SHP77 treated with DMSO at 0.1 percent for 48 hours (cell line): ENCODE measurements around the gene ATP10D.
"Not testable (repeated sequence)": the region's sequence is repeated elsewhere in the genome, so short reads cannot be mapped to it uniquely, and the experiment has no call there.

Experiments
- DNase-seq: peaks from one replicate; lab custom pipeline; 2025; lab: John Stamatoyannopoulos, UW

The ATP10D gene

DNA sequence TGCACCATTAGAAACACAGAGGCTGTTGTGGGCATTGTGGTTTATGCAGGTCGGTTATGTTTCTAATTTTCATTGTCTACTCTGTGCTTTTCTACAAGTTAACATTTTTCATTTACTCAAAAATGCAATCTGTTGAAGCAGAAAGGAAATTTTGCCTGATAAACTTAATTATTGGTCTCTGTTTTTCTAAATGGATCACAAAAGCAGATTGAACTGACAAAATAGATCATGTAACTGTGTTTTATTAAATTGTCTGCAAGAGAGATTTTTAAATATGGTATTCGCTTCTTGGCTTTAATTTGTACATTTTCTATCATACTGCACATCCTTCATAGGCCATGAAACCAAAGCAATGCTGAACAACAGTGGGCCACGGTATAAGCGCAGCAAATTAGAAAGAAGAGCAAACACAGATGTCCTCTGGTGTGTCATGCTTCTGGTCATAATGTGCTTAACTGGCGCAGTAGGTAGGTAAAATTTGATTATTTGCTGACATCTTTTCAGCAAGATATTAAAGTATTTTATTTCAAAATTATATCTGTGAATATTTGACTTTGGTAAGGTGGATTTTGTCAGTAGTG, 50.6 kb downstream of the ATP10D start:
- no peak for DNase-seq

DNA sequence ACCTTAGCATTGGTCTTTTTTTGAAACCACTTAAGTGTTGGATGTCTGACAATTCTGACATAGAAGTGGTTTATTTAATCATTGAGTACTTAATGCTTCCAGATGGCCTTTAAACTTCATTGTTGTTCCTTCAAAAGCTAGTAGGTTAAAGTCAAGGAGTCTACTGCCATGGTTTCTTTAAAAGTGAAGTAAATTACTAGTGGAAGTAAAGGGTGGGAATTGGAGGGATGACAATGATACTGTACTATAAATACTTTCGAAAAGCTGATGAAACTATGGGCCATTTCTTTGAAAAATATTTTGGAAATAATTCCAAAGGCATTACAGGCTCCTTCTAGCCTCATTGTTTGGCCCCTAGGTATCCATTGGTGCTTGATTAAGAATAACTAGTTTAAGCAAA, 51.9 kb downstream of the ATP10D start:
- no peak for DNase-seq

DNA sequence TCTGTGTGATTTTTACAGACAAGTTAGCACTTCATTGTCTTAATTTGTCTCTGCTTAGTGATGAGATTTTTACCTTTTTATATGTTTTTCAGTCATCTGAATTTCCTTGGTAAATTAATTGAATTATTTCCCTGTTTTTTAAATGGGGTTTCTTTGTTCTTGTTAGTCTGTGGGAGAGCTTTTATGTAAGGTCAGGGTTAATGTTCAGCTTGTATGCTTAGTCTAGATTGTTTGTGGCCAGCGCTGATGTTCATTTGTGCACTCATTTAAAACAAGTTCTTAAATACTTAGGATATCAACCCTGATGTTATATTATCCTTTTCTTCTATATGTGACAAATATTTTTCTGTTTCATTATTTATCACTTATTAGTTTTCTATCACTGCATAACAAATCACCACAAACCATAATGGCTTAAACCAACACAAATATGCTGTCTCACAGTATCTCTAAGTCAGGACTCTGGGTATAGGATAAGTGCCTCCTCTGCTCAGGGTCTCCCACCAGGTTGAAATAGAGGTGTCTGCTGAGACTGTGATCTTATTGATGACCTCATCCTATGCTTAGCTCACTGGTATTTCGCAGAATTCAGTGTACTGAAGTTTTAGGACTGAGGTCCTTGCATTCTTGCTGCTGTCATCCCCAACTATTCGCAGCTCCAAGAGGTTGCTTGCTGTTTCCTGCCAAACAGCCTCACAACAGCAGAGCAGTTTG, 53.2 kb downstream of the ATP10D start:
- DNase-seq, result no peak

DNA sequence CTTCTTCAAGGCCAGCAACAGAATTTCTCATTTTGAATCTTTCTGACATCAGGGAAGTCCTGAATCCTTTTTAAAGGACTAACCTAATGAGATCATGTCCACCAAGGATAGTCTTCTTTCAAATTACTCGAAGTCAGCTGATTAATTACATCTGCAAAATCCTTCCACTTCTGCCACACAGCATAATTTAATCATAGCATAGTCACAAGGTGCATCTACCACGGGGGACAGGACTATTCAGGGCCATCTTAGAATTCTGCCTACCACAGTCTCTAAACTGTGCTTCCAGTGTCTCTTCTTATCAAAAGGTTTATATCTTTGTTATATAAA, 53.7 kb downstream of the ATP10D start:
- DNase-seq, result no peak

DNA sequence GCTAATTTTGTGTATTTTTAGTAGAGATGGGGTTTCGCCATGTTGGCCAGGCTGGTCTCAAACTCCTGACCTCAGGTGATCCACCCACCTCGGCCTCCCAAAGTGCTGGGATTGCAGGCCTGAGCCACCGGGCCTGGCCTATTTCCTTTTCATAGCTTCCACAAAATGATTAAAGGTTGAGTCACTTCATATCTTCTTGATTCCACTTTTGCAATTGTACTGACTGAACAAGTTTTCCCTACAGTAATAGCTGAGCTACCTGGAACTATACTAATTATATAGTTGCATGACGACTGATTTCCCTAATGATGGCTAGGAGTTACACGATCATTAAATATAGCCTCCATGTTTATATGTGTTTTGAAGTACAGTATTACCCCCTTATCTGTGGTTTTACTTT, 57.6 kb downstream of the ATP10D start:
- DNase-seq, result not testable (repeated sequence)

DNA sequence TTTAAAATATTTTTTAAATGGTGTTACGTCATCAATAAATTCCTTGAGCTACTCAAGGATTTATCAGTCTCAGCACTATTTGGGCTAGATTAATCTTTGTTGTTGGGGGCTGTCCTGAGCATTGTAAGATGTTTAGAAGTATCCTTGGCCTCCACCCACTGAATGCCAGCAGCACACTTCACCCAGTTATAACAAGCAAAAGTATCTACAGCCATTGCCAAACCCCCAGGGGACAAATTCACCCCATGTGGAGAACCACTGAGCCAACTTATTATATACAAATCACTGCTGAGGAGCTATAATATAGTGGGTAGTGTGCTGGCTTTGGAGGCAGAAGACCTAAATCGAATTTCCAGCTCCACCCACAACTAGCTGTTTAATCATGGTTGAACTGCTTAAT, 58.3 kb downstream of the ATP10D start:
- no peak for DNase-seq

DNA sequence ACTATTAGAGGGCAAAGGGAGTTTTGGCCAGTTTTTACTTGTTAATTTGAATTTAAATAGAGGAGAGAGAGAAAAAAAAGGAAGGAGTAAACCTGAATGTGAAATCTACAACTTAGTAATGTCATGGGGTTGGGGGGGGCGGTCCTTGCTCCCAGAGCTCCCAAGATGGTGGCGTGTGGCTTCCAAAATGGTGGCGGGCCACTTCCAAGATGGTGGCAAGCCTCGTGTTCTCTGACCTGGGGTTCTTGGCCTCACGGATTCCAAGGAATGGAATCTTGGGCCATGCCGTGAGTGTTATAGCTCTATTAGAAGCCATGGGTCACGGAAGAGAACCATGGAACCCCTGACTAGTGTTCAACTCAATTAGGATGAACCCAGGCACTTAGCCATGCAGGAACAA, 65.3 kb downstream of the ATP10D start:
- DNase-seq, result not testable (repeated sequence)

DNA sequence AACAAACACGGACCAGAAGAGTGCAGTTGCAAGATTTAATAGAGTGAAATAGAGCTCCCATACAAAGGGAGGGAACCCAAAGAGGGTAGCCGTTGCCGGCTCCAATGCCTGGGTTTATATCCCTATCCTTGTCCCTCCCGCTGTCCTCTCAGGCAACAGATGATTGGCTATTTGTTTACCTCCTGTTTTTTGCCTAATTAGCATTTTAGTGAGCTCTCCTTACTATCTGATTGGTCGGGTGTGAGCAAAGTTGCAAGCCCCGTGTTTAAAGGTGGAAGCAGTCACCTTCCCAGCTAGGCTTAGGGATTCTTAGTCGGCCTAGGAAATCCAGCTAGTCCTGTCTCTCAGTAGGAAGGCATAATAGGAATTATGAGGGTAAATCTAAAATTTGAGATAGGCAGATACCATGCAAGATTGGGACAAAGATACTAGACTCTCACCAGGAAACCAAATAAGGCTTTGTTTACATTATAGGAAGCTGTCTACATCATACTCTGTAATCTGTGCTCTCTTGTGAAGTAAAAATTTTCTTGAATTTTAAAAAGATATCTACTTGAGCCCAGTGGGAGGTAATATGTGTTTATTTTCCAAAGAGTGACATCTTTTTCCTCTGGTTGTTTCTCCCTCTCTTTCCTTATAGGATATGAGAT, 65.9 kb downstream of the ATP10D start:
- DNase-seq, result no peak

DNA sequence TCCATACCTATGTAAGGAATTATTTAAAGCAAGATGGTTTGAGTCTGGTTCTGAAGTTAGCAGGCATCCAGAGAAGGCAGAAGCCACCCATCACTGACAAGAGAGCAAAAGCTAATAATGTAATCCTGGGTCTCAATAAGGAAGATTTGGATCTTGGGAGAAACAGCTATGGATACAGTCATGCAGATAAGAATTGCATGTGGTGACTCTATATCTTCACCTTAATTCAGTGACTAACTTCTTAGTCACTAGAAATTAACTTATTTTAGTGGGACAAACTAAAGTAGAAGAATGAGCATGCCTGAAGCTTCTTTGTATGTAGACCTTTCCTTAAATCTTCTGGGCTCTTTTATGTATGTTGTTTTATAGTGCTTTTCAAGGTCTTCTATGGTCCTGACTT, 66.6 kb downstream of the ATP10D start:
- no peak for DNase-seq

DNA sequence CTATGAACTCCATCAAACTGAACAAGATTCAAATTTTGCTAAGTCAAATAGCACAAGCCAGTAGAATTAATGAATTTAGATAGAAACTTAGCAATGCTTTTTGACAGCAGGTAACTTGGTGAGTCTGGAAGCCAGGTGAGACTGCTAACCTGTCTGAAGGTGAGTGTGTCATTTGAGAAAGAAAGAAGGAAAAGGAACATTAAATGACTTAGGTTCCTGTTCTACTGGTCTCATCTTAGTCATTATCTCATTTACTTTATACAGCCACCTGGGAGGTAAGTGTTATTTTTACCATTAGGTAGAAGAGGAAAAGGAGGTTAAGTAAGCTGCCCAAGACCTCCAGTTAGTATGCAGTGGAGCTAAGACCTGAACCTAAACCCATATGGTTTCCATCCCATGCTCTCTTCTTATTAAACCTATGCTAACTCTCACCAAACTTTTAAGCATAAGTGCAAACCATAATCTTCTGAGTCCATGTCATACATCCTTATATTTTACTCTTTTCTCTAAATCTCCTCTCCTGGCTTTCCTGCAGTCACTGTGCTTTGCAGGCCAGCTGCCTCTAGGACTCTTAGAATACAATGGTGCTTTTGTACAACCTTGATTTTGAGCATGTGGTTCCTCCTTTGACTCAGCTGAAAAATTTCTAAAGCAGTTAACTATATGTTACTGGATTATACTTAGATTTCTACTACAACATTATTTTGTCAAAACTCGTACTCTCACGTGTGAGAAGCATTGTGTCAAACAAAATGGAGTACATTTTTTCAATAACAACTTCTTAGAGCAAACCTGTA, 68.5 kb downstream of the ATP10D start:
- DNase-seq, result no peak

DNA sequence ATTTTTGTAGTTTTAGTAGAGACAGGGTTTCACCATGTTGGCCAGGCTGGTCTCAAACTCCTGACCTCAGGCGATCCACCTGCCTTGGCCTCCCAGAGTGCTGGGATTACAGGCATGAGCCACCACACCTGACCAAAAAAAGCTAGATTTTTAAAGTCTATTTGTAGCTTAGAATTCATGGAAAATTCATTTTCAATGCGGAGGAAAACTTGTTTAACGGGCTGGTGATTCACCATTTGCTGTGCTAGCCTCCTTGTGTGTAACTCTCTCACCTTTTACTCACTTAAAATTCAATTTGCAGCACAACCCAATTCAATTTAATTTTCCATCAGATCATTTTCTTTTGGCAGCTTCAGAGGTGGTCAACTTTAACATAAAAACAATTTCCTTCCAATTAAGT, 70.8 kb downstream of the ATP10D start:
- not testable (repeated sequence) for DNase-seq

DNA sequence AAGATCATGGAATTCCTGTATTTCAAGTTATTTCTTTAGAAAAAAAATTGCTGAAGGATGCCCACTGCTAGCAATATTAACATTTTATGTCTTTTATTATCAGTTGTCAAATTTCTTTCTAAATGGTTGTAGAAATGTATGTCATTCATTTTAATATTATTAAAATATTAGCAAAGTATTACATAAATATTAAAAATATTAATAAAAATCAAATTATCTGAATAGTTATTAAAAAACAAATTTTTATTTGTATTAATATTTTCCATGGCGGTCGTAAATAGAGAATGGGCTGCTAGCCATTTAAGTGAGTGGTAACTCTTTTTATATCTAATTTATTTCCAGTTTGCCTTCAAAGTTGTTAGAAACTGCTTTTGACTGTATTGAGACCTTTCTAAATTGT, 72.2 kb downstream of the ATP10D start:
- DNase-seq, result no peak

DNA sequence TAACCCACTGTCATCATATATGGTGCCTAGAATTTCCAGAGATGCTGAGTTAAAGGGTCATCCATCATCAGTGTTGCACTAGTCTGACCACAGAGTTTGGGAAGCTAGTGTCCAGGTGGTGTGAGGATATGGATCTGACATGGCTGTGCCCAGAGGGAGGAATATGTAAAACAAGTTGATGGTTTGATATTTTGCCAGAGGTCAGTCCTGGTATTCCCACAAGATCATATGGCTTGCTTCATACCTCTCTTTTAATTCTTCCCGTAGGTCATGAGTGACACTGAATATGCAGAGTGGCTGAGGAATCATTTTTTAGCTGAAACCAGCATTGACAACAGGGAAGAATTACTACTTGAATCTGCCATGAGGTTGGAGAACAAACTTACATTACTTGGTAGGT, 75.6 kb downstream of the ATP10D start:
- DNase-seq, result no peak

DNA sequence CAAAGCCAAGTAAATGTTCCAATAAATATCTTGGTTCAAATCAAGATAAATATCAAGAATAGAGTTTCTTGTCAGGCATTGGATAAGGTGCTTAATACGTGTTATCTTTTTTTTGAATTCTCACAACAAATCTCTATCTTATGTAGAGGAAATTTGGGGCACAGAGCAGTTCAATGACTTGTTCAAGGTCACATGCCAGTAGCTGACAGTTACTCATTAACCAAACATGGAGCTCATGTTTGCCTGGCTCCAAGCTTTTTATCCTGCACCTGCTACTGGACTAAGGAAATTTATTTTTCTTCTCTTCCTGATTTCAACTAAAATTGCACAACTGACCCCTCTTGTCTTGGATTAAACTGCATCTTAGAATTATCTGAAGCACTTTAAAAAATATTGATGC, 76.3 kb downstream of the ATP10D start:
- no peak for DNase-seq

DNA sequence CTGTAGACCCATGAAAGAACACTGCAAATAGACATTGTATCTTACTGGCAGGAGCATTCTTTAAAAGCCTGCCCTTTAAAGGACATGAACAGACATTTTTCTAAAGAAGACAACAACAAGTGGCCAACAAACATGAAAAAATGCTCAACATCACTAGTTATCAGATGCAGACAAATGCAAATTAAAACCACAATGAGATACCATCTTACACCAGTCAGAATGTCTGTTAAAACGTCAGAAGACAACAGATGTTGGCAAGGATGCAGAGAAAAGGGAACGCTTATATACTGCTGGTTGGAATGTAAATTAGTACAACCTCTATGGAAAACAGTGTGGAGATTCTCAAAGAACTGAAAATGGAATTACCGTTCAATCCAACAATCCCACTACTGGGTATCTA, 77.2 kb downstream of the ATP10D start:
- no peak for DNase-seq

DNA sequence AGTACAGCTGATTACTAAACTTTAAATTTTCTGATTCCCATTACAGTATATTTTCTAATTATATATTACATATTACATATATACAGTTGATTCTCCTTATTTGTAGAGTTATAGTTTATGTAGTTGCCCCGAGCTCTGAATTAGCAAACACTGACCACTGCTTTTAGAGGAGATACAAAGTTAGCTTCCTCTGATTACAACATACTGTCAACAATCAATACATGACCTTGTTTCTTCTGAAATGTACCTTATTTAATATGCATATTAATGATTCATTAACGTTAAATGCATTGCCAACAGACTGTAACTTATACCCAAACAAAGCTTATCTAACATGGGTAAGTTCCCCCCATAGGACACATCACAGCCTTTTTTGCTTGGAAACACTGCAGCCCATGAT, 81.5 kb downstream of the ATP10D start:
- DNase-seq, result no peak

DNA sequence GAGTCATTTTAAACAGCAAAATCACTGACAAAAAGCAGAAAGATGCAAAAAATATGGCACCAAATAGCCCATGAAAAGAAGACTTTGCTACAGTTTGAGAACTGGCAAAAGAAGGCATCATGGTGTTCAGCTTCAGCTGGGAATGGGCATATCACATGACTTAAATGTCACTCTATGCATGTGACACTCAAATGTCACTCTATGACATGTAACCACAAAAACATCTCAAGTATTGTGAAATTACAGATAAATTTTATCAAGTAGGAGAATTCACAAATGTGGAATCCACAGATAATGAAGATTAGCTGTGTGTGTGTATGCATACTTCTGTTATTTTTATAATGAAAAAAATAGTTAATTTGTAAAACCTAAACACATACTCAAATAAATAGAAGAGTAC, 81.9 kb downstream of the ATP10D start:
- no peak for DNase-seq

DNA sequence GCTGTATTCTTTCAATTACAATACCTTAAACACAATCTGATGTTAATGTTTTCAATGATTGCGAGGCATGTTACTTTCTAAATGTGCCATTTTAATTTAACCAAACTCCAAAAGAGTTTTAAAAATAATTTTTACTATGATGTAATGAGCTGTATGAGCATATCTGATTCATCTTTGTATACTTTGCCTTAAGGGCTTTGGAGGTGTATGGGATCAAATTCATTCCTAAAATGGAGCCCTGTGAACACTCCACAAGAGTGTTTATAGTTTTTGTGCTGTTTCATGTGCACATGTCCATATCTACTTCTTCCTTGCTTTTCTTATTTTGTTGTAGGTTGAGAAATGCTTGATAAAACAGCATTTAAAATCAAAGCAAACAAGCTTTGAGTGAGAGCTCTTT, 82.4 kb downstream of the ATP10D start:
- DNase-seq, result no peak

DNA sequence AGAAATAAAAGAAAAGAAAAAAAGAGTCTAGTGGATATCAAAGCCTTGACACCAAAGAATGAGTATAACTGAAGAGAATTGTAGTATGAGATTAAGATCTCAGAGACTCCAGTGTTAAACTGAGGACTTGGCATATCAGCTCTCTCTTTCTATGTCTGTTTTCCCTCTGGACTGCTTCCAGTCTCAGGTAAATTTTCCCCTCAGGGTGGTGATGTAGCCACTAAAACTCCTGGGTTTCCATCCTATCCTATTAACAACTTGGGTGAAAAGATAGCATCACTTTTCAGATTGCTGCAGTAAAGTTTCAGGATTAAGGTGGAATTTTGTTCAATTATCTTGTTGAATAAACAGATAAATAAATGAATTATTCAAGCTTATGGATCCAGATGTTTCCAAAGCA, 85.7 kb downstream of the ATP10D start:
- no peak for DNase-seq

DNA sequence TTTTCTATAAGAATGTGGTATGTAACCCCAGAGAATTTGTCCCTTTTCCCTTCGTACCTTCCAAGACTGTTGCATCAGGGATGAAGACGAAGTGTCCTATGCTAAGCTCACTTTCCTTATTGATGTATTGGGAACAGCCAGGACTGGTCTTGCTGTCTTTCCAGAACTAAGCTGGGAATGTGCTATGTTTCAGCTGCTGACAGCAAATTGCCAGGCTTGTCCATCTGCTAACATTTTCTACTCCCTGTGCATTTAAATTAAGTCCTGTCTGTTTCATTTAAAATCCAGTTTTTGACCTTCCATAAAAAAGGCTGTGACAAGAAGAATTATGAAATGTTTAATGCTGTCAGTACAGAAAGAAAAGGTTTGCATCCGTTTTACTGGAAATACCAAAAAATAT, 87.9 kb downstream of the ATP10D start:
- DNase-seq, result no peak

DNA sequence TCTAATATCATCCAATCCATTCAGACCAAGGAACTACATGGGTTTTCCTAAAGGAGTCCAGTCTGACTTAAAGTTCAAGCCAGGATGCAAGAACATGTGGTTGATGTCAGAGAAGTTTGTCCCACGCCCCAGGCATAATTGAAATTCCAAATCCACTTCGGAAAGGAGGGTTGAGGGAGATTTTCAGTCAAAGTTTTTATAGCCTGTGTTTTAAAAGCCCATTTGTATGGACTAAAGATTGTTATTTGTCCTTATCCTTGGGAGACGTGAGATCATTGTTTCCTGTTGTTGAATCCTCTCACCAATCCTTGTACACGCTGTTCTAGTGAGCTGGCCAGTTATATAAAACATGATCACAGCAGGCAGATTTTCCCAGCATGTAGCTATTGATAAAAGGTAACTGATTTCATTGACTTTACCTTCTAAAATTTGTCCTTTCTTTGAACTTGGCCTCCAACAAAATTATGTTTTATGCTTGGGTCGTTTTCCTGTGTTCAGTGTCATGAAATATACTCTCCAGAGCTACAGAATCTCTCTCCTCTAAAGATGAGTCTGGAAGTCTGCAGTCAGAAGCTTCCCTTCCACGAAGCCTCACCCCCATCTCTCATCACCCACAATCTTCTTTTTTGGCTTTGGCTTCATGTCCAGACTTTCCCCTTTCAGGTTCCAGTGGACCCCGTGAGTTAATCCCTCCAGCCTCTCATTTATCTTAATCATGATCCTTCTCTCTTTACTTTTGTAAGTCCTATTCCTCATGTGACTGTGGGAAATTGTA, 92.9 kb downstream of the ATP10D start:
- DNase-seq, result no peak

DNA sequence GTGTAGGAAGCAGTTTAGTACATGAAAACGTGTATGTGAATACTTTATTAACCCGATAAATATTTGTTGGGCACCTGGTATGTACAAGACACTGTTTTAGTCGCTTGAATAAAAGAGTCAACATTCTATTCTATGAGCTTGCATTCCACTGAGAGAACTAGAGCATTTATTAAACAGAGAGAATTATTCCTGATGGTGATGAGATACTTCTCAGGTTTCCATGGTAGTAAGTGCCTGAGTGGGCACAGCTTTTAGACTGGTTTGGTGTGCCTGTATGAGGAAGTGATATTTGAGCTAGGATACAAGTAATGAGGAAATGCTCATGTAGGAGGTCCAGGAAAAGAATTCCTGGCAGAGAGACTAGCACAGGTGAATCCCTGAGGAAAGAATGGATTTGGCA, 94.2 kb downstream of the ATP10D start:
- DNase-seq, result no peak
